SW 1271 (cell line): ENCODE results near the gene MXRA7.
"Not testable (repeated sequence)": the region's sequence is repeated elsewhere in the genome, so short reads cannot be mapped to it uniquely, and the experiment has no call there.

Source experiments
- DNase-seq, 2 experiments: peaks; one replicate each; lab custom pipeline; 2025; lab: John Stamatoyannopoulos, UW

Gene MXRA7

GRCh38 chr17:76735586-76736348, 25.0 kb upstream of the MXRA7 start:
- peak in 1 of 2 experiments; percentile 29 for DNase-seq

DNA sequence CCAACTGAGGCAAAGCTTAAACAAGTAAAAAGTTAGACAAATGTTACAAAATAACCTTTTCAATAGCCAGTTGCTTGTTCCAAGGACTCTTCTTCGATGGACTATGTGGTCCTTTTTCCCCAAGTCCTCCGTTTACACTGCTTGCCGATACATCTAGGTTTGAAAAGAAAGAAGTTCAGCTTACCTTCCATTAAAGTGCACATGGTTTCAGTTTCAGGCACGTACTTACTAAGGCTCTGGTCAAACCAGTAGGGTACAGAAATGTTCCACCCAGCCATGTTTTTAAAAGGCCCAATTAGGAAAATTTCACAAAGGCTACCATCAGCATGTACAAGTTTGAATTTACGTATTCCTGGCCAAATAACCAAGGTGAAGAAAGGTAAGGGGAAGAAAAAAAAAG, 24.2 kb upstream of the MXRA7 start:
- peak in 1 of 2 experiments; percentile 49 for DNase-seq

DNA sequence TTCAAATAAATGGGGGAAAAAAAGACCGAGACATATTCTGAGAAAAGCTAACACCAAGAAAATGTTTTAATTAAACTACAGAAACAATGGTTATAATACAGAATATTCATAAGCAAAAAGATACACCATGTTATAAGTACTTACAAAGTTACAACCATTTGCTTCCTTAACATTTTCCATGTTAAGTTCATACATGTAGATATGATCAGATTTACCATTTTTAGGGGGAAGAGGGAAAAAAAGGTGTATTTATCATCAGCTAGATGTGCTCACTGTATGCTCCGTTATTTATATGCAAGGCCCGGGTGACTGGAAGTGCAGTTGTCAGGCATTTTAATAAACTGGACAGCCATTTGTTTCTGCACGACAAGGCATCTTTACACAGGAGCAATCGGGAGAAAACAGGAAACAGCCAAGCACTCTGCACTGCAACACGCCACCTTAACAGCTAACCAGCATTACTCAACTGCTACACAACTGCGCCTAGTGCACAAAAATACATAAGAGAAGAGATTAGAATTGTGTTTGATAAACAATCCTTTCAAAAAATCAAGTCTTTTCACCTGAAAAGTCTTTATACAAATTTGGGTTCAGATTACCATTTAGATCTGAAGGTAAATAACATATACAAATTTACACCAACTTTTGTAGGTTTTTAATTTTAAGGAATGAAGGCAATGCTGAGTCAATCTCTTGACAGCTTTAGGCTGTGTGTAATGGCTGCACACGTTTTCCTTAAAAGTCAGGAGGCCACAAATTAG, 23.5 kb upstream of the MXRA7 start:
- DNase-seq, result peak in 1 of 2 experiments; percentile 43

- DNase-seq, result no peak
Observed at GRCh38 chr17:76733618-76733957, 22.8 kb upstream of the MXRA7 start.

DNA sequence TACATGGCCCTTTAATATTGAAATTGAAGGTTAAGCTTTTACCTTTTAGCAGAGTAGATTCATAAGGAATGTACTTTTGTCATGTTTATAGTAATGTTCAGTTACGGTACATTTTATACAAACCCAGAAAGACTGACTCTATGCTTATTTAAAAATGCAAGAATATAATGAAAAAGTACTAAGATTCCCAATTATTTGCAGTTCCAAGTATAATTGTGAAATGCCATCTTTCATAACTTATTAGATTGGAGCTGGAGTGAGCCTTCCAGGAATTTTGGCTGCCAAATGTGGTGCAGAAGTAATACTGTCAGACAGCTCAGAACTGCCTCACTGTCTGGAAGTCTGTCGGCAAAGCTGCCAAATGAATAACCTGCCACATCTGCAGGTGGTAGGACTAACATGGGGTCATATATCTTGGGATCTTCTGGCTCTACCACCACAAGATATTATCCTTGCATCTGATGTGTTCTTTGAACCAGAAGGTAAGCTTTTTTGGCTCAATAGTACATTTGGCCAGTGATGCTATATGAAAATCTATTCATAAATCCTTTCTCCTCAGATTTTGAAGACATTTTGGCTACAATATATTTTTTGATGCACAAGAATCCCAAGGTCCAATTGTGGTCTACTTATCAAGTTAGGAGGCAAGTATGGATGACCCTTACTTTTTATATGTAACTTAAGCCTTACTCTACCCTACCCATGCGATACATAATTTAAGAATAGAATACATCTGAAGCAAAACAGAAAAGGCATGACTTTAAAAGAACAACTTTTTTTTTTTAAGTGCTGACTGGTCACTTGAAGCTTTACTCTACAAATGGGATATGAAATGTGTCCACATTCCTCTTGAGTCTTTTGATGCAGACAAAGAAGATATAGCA, 22.2 kb upstream of the MXRA7 start:
- no peak for DNase-seq

DNA sequence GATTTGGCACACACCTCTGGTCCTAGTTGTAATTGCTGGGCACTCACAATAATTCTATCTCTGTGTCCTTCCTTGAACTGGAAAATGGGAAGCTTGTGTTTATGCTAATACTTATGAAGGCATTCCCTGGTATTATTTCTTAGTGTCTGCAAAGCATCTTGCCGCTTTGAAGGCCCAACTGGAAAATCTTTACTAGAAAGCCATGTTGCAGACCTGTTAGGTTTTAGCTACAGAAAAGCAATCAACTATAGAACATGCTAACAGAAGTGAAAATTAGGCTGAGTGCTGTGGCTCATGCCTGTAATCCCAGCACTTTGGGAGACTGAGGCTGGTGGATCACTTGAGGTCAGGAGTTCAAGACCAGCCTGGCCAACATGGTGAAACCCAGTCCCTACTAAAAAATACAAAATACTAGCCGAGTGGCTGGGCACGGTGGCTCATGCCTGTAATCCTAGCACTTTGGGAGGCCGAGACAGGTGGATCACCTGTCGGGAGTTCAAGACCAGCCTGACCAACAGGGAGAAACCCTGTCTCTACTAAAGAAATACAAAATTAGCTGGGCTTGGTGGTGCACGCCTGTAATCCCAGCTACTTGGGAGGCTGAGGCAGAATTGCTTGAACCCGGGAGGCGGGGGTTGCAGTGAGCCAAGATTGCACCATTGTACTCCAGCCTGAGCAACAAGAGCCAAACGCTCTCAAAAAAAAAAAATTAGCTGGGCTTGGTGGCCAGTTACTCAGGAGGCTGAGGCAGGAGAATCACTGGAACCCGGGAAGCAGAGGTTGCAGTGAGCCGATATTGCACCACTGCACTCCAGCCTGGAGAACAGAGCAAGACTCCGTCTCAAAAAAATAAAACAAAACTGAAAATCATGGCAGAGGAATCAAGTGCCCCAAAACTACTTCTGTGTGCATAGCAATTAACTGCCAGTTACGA, 21.3 kb upstream of the MXRA7 start:
- DNase-seq, result not testable (repeated sequence)

- no peak for DNase-seq
Observed at GRCh38 chr17:76727745-76728456, 17.1 kb upstream of the MXRA7 start.

DNA sequence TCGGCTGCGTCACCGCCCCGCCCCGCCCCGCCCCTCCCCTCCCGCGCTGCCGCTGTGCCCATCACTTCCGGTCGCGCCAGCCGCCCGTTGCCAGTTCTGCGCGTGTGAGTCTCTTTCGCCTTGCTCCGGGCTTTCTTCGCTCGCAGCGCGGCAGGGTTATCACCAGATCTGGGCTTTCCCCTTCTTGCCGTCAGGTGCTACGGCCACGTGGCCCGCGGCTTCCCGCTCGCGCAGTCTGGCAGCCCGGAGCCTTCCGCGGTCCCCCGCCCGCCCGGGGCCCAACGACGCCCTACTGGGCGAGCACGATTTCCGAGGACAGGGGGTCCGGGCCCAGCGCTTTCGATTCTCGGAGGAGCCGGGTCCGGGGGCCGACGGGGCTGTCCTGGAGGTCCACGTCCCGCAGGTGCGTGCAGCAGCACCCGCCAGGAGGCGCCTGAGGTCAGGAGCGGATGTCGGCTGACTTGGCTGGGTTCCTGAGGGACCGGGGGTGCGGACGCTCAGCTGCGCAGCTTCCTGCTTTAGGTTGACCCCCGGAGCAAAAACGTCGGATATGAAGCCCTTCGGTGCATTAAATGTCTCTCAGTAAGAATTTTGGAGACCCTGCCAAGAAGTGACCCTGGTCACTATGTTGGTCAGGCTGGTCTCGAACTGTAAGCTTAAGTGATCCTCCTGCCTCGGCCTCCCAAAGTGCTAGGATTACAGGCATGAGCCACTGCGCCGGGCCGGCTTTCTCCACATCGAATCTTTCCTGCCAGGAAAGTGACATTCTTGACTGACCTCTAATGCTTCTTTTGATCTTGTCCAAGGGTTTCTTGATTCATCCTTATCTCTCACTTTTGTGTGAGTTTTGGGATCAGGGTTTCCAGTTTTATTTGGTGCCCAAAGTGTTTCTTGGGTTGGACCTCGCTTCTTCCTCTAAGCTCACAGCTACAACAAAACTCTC, 16.3 kb upstream of the MXRA7 start, which contains the start of gene METTL23:
TSS of gene METTL23 (plus strand) at position 64 of the 943 bp plus-strand sequence. CDS start 2,872 bp downstream, outside the sequence.
- peak in 1 of 2 experiments; percentile 44 for DNase-seq

- peak; percentile 82 to 95 for DNase-seq
Observed at GRCh38 chr17:76726231-76726775, 15.5 kb upstream of the MXRA7 start, which contains the start of gene JMJD6. Gene JMJD6 (minus strand): TSS chr17:76726606. CDS start chr17:76726475, 131 bp downstream.

DNA sequence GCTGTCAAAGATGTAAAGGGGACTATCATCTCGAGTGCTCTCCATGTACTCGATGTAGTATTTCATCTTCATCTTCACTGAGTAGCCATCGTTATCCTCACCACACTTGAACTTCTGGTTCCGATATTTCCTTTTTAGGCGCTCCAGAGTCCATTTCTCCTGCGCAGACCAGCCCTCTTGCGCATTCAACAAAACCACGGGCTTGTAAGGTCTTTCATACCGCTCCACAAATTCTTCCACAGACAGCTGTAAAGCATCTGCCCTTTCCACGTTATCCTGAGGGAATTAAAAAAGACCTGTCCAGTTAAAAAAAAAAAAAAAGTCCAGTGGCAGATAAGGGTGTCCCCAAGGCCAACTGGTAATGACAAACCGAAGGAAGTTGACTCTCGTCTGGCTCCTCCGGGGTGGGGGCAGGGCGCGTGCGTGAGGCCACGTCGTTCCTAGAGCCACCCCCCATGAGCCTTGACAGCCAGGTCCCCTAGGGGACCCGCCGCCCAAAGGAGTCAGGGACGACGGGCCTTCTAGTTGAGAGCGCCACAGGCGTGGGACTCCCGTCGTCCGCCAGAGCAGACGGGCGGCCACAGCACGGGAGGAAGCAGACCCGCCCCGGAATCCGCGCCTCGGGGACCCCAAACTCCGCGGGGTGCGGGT, 14.9 kb upstream of the MXRA7 start:
- DNase-seq, result peak in 1 of 2 experiments; percentile 51

- DNase-seq, result no peak
Observed at GRCh38 chr17:76723812-76724211, 13.0 kb upstream of the MXRA7 start.

GRCh38 chr17:76722977-76723376, 12.2 kb upstream of the MXRA7 start:
- not testable (repeated sequence) for DNase-seq

GRCh38 chr17:76722279-76722678, 11.5 kb upstream of the MXRA7 start:
- no peak for DNase-seq

DNA sequence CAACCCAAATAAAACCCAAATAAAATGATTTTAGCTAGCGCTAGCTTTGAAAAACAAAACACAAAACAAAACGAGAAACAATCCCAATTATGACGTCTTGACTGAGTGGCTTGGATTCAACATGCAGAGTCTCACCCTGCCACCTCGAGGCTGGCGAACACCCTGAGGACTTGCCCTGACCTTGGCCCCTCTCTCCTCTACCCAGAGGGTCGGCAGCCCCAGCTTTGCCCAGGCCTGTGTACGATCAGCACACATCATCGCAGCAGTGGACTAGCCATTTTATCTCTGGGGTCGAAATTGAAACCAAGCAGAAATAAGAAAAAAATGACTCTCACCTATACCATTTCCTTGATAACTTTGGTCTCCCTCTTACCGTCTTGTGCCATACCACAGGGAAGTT, 10.7 kb upstream of the MXRA7 start:
- DNase-seq, result no peak

DNA sequence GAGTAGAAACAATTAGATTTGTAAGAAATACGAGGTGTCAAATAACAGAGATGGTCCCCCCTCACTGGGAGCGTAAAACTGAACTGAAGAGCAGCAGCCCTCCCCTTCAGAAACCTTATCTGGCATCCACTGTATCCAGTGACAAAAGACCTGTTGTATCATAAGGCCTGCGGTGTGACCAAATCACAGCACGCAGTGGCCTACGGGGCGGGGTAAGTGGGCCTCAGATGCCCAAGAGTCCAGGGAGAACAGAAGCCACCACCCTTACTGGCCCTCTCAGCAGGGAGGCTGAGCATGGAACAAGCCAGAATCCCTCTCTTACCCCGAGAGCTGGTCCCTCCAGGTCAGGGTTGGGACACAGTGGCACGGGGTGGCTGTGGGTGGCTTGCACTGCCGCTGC, 10.2 kb upstream of the MXRA7 start:
- DNase-seq, result no peak

DNA sequence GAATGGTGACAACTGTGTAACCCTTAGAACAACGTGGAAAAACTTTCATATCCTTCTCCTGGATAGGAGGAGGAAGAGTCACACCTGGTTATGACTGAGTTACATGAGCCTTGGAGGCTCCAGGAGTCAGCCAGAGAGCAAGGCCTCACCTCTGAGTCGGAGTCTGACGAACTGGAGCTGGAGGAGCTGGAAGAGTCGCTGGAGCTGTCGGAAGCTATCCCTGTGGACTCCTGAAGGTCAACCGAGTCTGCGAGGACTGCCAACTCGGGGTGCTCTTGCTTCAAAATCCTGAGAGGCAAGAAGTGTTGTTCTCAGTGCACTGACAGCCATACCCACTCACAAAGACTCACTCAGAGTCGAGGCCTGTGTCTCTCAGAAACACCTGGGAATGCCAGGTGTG, 9.4 kb upstream of the MXRA7 start:
- DNase-seq, result no peak

DNA sequence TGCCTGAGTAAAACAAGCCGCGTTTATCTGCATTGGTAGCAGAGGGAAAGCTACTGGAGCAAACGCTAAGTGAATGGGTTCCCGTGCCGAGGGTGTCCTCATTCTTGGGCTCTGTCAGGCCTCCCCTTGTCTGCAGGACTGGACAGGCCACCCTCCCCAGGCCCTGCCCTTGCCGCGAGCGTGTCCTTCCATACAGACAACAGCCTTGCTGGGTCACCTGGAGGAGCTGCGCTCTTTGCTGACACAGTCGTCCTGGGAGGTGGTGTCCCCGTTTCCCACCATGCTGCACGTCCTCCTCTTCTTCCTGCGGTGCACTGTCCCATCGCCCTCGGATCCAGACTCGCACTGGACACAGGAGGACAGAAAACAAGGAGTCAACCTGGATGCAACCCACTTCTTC, 7.8 kb upstream of the MXRA7 start:
- no peak for DNase-seq

DNA sequence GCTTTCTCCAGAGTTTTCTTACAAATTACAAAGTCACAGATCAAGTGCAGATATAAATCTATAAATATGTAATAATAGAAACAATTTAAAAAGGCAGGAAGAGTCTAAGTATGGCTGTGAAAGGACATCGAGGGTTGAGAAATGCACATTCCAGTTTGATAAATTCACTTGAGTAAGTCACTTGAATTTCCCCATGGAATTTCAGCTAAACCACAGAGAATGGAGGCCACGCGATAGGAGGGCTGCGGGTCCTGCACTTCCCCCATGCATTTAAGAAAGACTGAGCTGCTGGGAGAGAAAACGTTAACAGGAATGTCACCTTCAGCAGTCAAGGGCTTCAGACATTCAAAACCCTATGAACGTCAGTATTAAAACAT, 6.1 kb upstream of the MXRA7 start:
- DNase-seq, result peak in 1 of 2 experiments; percentile 21
